Natural killer cell (primary cell): ENCODE data around the gene KIAA1328. TPM values are rescaled to one million over a fixed set of nuclear protein-coding genes. Genes with fewer than 3 reads are reported as not detected.

Source experiments
- ATAC-seq, 3 donors: fragments of 150-1000 bp in 2 of 3; fragments of 200-7000 bp in 1 of 3; cut with Tn5 transposase; 1 replicate in 1 of 3; 2 replicates in 2 of 3; pipeline ENCODE4 v1.10.0; 2021; ENCODE audit warnings: mild to moderate bottlenecking in 2 of 3, moderate library complexity in 2 of 3
- DNase-seq, 2 donors: peaks; one replicate each; pipeline versions ENCODE4 v3.0.0 to v3.0.0-alpha.2; 2013 to 2021; ENCODE audit warnings: mixed read lengths in 1 of 2
- H3K27ac ChIP-seq: one replicate; pipeline ENCODE4 v1.5.1; 2013; ENCODE audit warnings: mild to moderate bottlenecking, low read length
- H3K27me3 ChIP-seq: one replicate; pipeline ENCODE4 v1.6.1; 2013; ENCODE audit warnings: low read length; ENCODE audit not compliant: control insufficient read depth, insufficient read depth
- H3K36me3 ChIP-seq: one replicate; pipeline ENCODE4 v1.6.1; 2013; ENCODE audit warnings: low read length; ENCODE audit not compliant: control insufficient read depth, insufficient read depth
- H3K4me1 ChIP-seq: one replicate; pipeline ENCODE4 v1.6.1; 2013; ENCODE audit warnings: low read length; ENCODE audit not compliant: control insufficient read depth, insufficient read depth
- H3K4me3 ChIP-seq: one replicate; pipeline ENCODE4 v1.5.1; 2013; ENCODE audit warnings: low read length
- H3K9me3 ChIP-seq: one replicate; pipeline ENCODE4 v1.6.1; 2013; ENCODE audit warnings: low read length; ENCODE audit not compliant: control insufficient read depth, insufficient read depth
- H3K27ac Mint-ChIP-seq, 2 donors: one replicate each; pipeline ENCODE4 v1.8.0; 2022; ENCODE audit warnings: mild to moderate bottlenecking in 2 of 2, mixed read lengths in 2 of 2, moderate library complexity in 1 of 2
- H3K27me3 Mint-ChIP-seq, 2 donors: one replicate each; pipeline ENCODE4 v1.8.0; 2022; ENCODE audit warnings: low read depth in 2 of 2, mixed read lengths in 2 of 2
- H3K36me3 Mint-ChIP-seq: one replicate; pipeline ENCODE4 v1.8.0; 2022; ENCODE audit warnings: mixed read lengths
- H3K4me1 Mint-ChIP-seq, 2 donors: one replicate each; pipeline ENCODE4 v1.8.0; 2022; ENCODE audit warnings: mixed read lengths in 2 of 2
- H3K4me3 Mint-ChIP-seq: one replicate; pipeline ENCODE4 v1.8.0; 2022; ENCODE audit warnings: mild to moderate bottlenecking, moderate library complexity, mixed read lengths
- H3K9me3 Mint-ChIP-seq, 2 donors: one replicate each; pipeline ENCODE4 v1.8.0; 2022; ENCODE audit warnings: mixed read lengths in 2 of 2
- CTCF ChIP-seq: fragments of 200-600 bp; IDR thresholded peaks from one replicate; pipeline ENCODE4 v1.8.0; 2022; ENCODE audit warnings: antibody characterized with exemption
- WGBS: methylation state at CpG from one replicate; pipeline ENCODE4 v1.1.7; 2013; ENCODE audit warnings: missing lambda C conversion rate; ENCODE audit not compliant: insufficient coverage; 5-methylcytosine and 5-hydroxymethylcytosine counted together
- intact Hi-C: fragments of 100-400 bp; cut with micrococcal nuclease; formaldehyde crosslinking; loops from one replicate; pipeline ENCODE4 v1.14.2; 2022
- total RNA-seq, 4 donors: library from RNA; stranded (reverse); fragments of 120-200 nt in 1 of 4; gene quantifications; one replicate each; pipeline versions ENCODE4 v1.2.3 to v1.2.4, GENCODE V29; 2013 to 2022

Gene KIAA1328
- total RNA-seq, 3 donors from 2014 or later (not counting 1 experiment from before 2014, with no cell fraction given): 12.3 to 14.3 (median 13.2) TPM

- 96% methylated on average over 2 of the region's 2 CpGs for WGBS
- no peak for DNase-seq
- H3K36me3 Mint-ChIP-seq: no peaks in the 10 kb centered on the region
- no peaks in the 10 kb centered on the region for H3K27me3 Mint-ChIP-seq
- ATAC-seq: no peak
- no peaks in the 10 kb centered on the region for H3K27me3 ChIP-seq
- H3K4me1 Mint-ChIP-seq: peaks cover 12 to 23% of the 10 kb centered on the region in 2 donors
- peaks cover 11% of the 10 kb centered on the region for H3K4me1 ChIP-seq
- peaks cover 6% of the 10 kb centered on the region for H3K36me3 ChIP-seq
- TF ChIP-seq CTCF: no peak
- H3K9me3 ChIP-seq: no peaks in the 10 kb centered on the region
- intact Hi-C loops: no loop called here
- H3K27ac Mint-ChIP-seq: no peak overlapping the region
- no peak overlapping the region for H3K4me3 ChIP-seq
- no peak overlapping the region for H3K27ac ChIP-seq
- H3K9me3 Mint-ChIP-seq: no peaks in the 10 kb centered on the region
- no peak overlapping the region for H3K4me3 Mint-ChIP-seq
Observed at GRCh38 chr18:36833120-36833519, 4.2 kb downstream of the KIAA1328 start.

GRCh38 chr18:36835927-36836326 is 7.0 kb downstream of the KIAA1328 start:
- DNase-seq (no peak), ATAC-seq (no peak)
- H3K4me3 ChIP-seq: no peak overlapping the region
- no peak for TF ChIP-seq CTCF
- H3K27ac Mint-ChIP-seq: no peak overlapping the region
- no peaks in the 10 kb centered on the region for H3K27me3 Mint-ChIP-seq
- peaks cover 11% of the 10 kb centered on the region for H3K36me3 ChIP-seq
- H3K4me3 Mint-ChIP-seq: no peak overlapping the region
- H3K9me3 Mint-ChIP-seq: no peaks in the 10 kb centered on the region
- H3K4me1 ChIP-seq: no peaks in the 10 kb centered on the region
- WGBS: no CpG with 5 or more reads among the region's 1 CpG
- H3K9me3 ChIP-seq: no peaks in the 10 kb centered on the region
- no peak overlapping the region for H3K27ac ChIP-seq
- intact Hi-C loops: no loop called here
- H3K27me3 ChIP-seq: no peaks in the 10 kb centered on the region
- peaks cover 0 to 5% of the 10 kb centered on the region in 2 donors for H3K4me1 Mint-ChIP-seq
- H3K36me3 Mint-ChIP-seq: no peaks in the 10 kb centered on the region

GRCh38 chr18:36839835-36840234 is 10.9 kb downstream of the KIAA1328 start:
- H3K27me3 Mint-ChIP-seq: no peaks in the 10 kb centered on the region
- ATAC-seq (no peak), DNase-seq (no peak)
- peaks cover 11% of the 10 kb centered on the region for H3K36me3 ChIP-seq
- H3K9me3 ChIP-seq: no peaks in the 10 kb centered on the region
- H3K9me3 Mint-ChIP-seq: no peaks in the 10 kb centered on the region
- no peak for TF ChIP-seq CTCF
- no peaks in the 10 kb centered on the region for H3K36me3 Mint-ChIP-seq
- H3K4me3 ChIP-seq: no peak overlapping the region
- H3K27ac Mint-ChIP-seq: no peak overlapping the region
- H3K27me3 ChIP-seq: no peaks in the 10 kb centered on the region
- H3K4me1 Mint-ChIP-seq: peaks cover 0 to 5% of the 10 kb centered on the region in 2 donors
- H3K27ac ChIP-seq: no peak overlapping the region
- WGBS: 96% methylated on average over 4 of the region's 4 CpGs
- H3K4me1 ChIP-seq: no peaks in the 10 kb centered on the region
- intact Hi-C loops: no loop called here
- H3K4me3 Mint-ChIP-seq: no peak overlapping the region

GRCh38 chr18:36843199-36843598 is 14.3 kb downstream of the KIAA1328 start:
- no peaks in the 10 kb centered on the region for H3K9me3 ChIP-seq
- no peak overlapping the region for H3K27ac ChIP-seq
- Mint-ChIP-seq H3K36me3 (no peaks in the 10 kb centered on the region), H3K9me3 (no peaks in the 10 kb centered on the region), H3K27me3 (no peaks in the 10 kb centered on the region), H3K4me3 (no peak overlapping the region), H3K27ac (no peak overlapping the region), H3K4me1 (peaks cover 0 to 5% of the 10 kb centered on the region in 2 donors)
- H3K36me3 ChIP-seq: peaks cover 7% of the 10 kb centered on the region
- ATAC-seq (no peak), DNase-seq (no peak)
- intact Hi-C loops: no loop called here
- H3K4me3 ChIP-seq: no peak overlapping the region
- no peaks in the 10 kb centered on the region for H3K4me1 ChIP-seq
- H3K27me3 ChIP-seq: no peaks in the 10 kb centered on the region
- no peak for TF ChIP-seq CTCF
- WGBS: 99% methylated on average over 5 of the region's 5 CpGs
